Esophagus squamous epithelium (tissue), 5 donors: ENCODE data around the gene ESR1. TPM values are rescaled to one million over a fixed set of nuclear protein-coding genes. Genes with fewer than 3 reads are reported as not detected.
A peak's percentile ranks its signal among the peaks of the same experiment; 100 is the strongest.

Experiments used
- DNase-seq: peaks from one replicate; lab custom pipeline; 2025; lab: John Stamatoyannopoulos, UW
- H3K27ac ChIP-seq, 4 donors: fragments of 200-600 bp; sonication (generic); one replicate each; pipeline ENCODE4 v1.5.1; 2016 to 2019; ENCODE audit warnings: mild to moderate bottlenecking in 1 of 4
- H3K27me3 ChIP-seq, 4 donors: fragments of 200-600 bp; sonication (generic); 1 replicate in 3 of 4; 2 replicates in 1 of 4; pipeline versions ENCODE4 v1.5.1 to v1.6.0; 2017 to 2021; ENCODE audit warnings: antibody characterized with exemption in 1 of 4
- H3K36me3 ChIP-seq, 3 donors: fragments of 200-600 bp; sonication (generic); one replicate each; pipeline ENCODE4 v1.5.1; 2016 to 2019
- H3K4me1 ChIP-seq, 3 donors: fragments of 200-600 bp; sonication (generic); one replicate each; pipeline ENCODE4 v1.5.1; 2017 to 2019
- H3K4me3 ChIP-seq, 4 donors: fragments of 200-600 bp; sonication (generic); 1 replicate in 3 of 4; 2 replicates in 1 of 4; pipeline ENCODE4 v1.5.1; 2016 to 2019; ENCODE audit warnings: mild to moderate bottlenecking in 2 of 4, moderate library complexity in 1 of 4
- H3K9me3 ChIP-seq, 3 donors: fragments of 200-600 bp; sonication (generic); one replicate each; pipeline ENCODE4 v1.5.1; 2016 to 2019
- POLR2A ChIP-seq, 4 donors: fragments of 450-650 bp; IDR thresholded peaks; one replicate each; pipeline ENCODE4 v1.6.1; 2017; ENCODE audit warnings: antibody characterized with exemption in 4 of 4, mild to moderate bottlenecking in 4 of 4, moderate library complexity in 3 of 4
- whole genome bisulfite sequencing, 2 donors: methylation state at CpG; one replicate each; pipeline ENCODE4 v1.1.5; 2018; 5-methylcytosine and 5-hydroxymethylcytosine counted together
- intact Hi-C: fragments of 100-400 bp; cut with DNase I; formaldehyde crosslinking; loops from one replicate; pipeline ENCODE4 v1.15.0; 2022
- total RNA-seq, 4 donors: library from RNA; depleted of rRNA; stranded (reverse); fragments of >200 nt; gene quantifications; one replicate each; pipeline ENCODE4 v1.1.0, GENCODE V29; 2016
- TF ChIP-seq, protein P1 (sequence below), 6 experiments: fragments of 450-650 bp in 4 of 6; fragments of 200-600 bp in 2 of 6; sonication (generic) in 2 of 6; IDR thresholded peaks; one replicate each; pipeline ENCODE4 v1.5.1; 2016 to 2019; ENCODE audit warnings: antibody characterized with exemption in 6 of 6, mild to moderate bottlenecking in 4 of 6, moderate library complexity in 4 of 6
- donor health status: DM: yes; HTN: yes; CAD: no.

ESR1 gene
- total RNA-seq, 4 donors from 2014 or later, result 0.40 to 1.1 (median 0.95) TPM; not detected in 1

DNA sequence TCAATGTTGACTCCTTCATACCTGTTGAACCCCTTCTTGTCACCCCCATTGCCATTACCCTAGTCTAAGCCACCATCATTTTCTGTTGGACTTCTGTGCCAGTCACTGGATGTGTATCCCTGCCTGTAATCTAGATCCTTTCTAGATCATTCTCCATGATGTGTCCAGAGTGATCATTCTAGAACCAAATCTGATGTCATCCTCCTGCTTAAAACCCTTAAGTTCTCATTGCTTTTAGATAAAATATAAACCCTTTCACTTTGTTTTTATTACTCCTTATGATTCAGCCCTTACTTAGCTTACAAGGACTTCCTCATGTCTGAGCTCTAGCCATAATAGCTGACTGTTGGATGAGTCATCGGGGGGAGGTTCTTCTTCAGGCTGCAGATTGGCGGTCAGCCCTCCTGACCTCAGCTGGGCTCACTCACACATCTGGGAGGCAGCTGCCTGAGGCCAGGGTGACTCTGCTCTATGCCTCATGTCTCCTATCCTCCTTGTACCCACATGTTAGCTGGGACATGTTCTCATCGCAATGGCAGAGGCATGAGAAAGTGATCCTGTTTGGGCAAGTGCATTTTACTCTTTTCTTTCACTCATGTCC lies 287.6 kb downstream of the ESR1 start:
- Histone ChIP-seq H3K27me3 (no peaks in the 10 kb centered on the region), H3K4me3 (no peak overlapping the region), H3K27ac (peak overlapping the region; percentile 7 to 78 (median 54)), H3K4me1 (peaks cover 0 to 31% (median 11%) of the 10 kb centered on the region in 3 donors), H3K9me3 (no peaks in the 10 kb centered on the region), H3K36me3 (no peaks in the 10 kb centered on the region)
- no peak for DNase-seq
- TF ChIP-seq, protein P1, sequence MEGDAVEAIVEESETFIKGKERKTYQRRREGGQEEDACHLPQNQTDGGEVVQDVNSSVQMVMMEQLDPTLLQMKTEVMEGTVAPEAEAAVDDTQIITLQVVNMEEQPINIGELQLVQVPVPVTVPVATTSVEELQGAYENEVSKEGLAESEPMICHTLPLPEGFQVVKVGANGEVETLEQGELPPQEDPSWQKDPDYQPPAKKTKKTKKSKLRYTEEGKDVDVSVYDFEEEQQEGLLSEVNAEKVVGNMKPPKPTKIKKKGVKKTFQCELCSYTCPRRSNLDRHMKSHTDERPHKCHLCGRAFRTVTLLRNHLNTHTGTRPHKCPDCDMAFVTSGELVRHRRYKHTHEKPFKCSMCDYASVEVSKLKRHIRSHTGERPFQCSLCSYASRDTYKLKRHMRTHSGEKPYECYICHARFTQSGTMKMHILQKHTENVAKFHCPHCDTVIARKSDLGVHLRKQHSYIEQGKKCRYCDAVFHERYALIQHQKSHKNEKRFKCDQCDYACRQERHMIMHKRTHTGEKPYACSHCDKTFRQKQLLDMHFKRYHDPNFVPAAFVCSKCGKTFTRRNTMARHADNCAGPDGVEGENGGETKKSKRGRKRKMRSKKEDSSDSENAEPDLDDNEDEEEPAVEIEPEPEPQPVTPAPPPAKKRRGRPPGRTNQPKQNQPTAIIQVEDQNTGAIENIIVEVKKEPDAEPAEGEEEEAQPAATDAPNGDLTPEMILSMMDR (IDR thresholded peaks at IDR 0.05), result no peak
- no peak for TF ChIP-seq POLR2A (IDR thresholded peaks at IDR 0.05)
- intact Hi-C loops, result no loop called here
- 17 to 30% methylated on average over 2 to 3 of the region's 3 CpGs for WGBS, 2 donors

DNA sequence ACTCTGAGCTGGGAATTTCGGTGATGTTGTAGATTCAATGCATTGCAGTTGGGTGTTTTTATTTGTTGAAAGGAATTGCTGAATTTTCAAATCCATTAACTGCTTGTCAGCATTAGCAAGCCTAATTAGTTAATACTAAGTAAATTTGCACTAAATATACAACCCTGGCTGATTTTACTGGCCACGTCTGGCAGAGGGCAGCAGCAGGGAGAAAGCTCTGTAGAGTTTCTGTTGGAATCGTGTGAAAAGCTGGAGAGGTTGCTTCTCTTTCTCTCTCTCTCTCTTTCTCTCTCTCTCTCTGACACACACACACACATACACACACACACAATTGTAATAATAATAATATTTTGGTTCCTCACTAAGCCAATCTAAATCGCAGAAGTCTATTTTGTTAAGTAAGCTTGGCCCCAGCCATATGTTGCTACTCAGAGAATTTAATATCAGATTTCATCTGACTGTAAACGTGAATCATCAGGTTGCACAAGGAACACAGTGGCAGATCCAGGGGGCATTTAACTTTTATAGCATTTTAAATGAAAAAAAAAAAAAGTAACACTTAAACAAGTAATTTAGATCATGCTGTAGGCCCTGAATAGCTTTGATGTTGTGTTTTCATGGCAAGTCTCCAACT lies 289.5 kb downstream of the ESR1 start:
- Histone ChIP-seq H3K36me3 (no peaks in the 10 kb centered on the region), H3K9me3 (no peaks in the 10 kb centered on the region), H3K4me1 (peaks cover 0 to 26% (median 13%) of the 10 kb centered on the region in 3 donors), H3K4me3 (no peak overlapping the region), H3K27me3 (no peaks in the 10 kb centered on the region), H3K27ac (no peak overlapping the region)
- TF ChIP-seq, protein P1 (IDR thresholded peaks at IDR 0.05), result no peak
- no peak for TF ChIP-seq POLR2A (IDR thresholded peaks at IDR 0.05)
- DNase-seq, result no peak
- WGBS, 2 donors, result 53% methylated on average over 5 of the region's 5 CpGs
- intact Hi-C loops, result no loop called here

DNA sequence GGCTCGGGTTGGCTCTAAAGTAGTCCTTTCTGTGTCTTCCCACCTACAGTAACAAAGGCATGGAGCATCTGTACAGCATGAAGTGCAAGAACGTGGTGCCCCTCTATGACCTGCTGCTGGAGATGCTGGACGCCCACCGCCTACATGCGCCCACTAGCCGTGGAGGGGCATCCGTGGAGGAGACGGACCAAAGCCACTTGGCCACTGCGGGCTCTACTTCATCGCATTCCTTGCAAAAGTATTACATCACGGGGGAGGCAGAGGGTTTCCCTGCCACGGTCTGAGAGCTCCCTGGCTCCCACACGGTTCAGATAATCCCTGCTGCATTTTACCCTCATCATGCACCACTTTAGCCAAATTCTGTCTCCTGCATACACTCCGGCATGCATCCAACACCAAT lies 291.2 kb downstream of the ESR1 start:
- H3K4me1 ChIP-seq, result peaks cover 0 to 23% (median 13%) of the 10 kb centered on the region in 3 donors
- intact Hi-C loops, result no loop called here
- no peak overlapping the region for H3K4me3 ChIP-seq
- no peak for TF ChIP-seq POLR2A (IDR thresholded peaks at IDR 0.05)
- TF ChIP-seq, protein P1 (IDR thresholded peaks at IDR 0.05), result no peak
- H3K27me3 ChIP-seq, result no peaks in the 10 kb centered on the region
- no peak overlapping the region for H3K27ac ChIP-seq
- no peaks in the 10 kb centered on the region for H3K9me3 ChIP-seq
- 89 to 96% methylated on average over 9 to 14 of the region's 14 CpGs for WGBS, 2 donors
- DNase-seq, result no peak
- H3K36me3 ChIP-seq, result no peaks in the 10 kb centered on the region

DNA sequence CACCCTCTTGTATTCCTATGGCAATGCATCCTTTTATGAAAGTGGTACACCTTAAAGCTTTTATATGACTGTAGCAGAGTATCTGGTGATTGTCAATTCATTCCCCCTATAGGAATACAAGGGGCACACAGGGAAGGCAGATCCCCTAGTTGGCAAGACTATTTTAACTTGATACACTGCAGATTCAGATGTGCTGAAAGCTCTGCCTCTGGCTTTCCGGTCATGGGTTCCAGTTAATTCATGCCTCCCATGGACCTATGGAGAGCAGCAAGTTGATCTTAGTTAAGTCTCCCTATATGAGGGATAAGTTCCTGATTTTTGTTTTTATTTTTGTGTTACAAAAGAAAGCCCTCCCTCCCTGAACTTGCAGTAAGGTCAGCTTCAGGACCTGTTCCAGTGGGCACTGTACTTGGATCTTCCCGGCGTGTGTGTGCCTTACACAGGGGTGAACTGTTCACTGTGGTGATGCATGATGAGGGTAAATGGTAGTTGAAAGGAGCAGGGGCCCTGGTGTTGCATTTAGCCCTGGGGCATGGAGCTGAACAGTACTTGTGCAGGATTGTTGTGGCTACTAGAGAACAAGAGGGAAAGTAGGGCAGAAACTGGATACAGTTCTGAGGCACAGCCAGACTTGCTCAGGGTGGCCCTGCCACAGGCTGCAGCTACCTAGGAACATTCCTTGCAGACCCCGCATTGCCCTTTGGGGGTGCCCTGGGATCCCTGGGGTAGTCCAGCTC lies 292.1 kb downstream of the ESR1 start:
- peaks cover 0 to 19% (median 13%) of the 10 kb centered on the region in 3 donors for H3K4me1 ChIP-seq
- TF ChIP-seq, protein P1 (IDR thresholded peaks at IDR 0.05), result no peak
- no peak for TF ChIP-seq POLR2A (IDR thresholded peaks at IDR 0.05)
- WGBS, 2 donors, result 86 to 100% methylated on average over 2 to 3 of the region's 4 CpGs
- DNase-seq, result no peak
- H3K9me3 ChIP-seq, result no peaks in the 10 kb centered on the region
- H3K27ac ChIP-seq, result peak overlapping the region in 2 of 4 donors; percentile 46 to 75
- no peaks in the 10 kb centered on the region for H3K36me3 ChIP-seq
- H3K27me3 ChIP-seq, result no peaks in the 10 kb centered on the region
- intact Hi-C loops, result no loop called here
- no peak overlapping the region for H3K4me3 ChIP-seq

DNA sequence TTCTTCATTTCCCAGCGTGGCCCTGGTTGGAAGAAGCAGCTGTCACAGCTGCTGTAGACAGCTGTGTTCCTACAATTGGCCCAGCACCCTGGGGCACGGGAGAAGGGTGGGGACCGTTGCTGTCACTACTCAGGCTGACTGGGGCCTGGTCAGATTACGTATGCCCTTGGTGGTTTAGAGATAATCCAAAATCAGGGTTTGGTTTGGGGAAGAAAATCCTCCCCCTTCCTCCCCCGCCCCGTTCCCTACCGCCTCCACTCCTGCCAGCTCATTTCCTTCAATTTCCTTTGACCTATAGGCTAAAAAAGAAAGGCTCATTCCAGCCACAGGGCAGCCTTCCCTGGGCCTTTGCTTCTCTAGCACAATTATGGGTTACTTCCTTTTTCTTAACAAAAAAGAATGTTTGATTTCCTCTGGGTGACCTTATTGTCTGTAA lies 292.7 kb downstream of the ESR1 start:
- no peaks in the 10 kb centered on the region for H3K9me3 ChIP-seq
- no peaks in the 10 kb centered on the region for H3K36me3 ChIP-seq
- H3K4me3 ChIP-seq, result no peak overlapping the region
- intact Hi-C loops, result no loop called here
- no peaks in the 10 kb centered on the region for H3K27me3 ChIP-seq
- WGBS, 2 donors, result 15 to 63% methylated on average over 4 of the region's 7 CpGs
- H3K27ac ChIP-seq, result peak overlapping the region in 2 of 4 donors; percentile 46 to 75
- TF ChIP-seq, protein P1 (IDR thresholded peaks at IDR 0.05), result no peak
- no peak for TF ChIP-seq POLR2A (IDR thresholded peaks at IDR 0.05)
- DNase-seq, result no peak
- H3K4me1 ChIP-seq, result peaks cover 0 to 15% (median 10%) of the 10 kb centered on the region in 3 donors
